Measurements from ENCODE around the gene RNF151.
A peak's percentile ranks its signal among the peaks of the same experiment; 100 is the strongest.

RNF151 gene

DNA sequence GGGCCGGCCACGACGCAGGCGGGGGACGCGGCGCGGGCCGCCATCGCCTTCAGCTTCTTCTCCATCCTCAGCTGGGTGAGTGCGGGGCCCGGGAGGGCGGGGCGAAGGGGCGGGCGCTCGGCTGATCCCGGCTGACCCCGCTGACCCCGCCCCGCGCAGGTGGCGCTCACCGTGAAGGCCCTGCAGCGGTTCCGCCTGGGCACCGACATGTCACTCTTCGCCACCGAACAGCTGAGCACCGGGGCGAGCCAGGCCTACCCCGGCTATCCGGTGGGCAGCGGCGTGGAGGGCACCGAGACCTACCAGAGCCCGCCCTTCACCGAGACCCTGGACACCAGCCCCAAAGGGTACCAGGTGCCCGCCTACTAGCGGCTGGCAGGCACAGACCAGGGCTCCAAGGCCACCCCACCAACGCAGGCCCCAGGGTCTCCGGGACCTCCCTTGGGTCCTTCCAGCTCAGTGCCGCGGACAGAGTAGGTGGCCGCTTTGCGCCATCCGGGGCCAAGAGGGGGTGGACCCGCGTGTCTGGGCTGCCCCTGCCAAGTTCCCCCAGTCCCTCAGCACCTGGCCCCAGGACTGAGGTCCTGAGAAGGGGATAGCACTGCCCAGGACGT is 26.2 kb downstream of the RNF151 start:
- H3K36me3 Mint-ChIP-seq (ENCODE audit: low read depth) = peaks cover 5% of the 10 kb centered on the region
- no peak overlapping the region for H3K27ac Mint-ChIP-seq
- no peak overlapping the region for H3K4me3 Mint-ChIP-seq
- H3K9me3 Mint-ChIP-seq = no peaks in the 10 kb centered on the region
- peaks cover 11% of the 10 kb centered on the region for H3K27me3 Mint-ChIP-seq (ENCODE audit: low read depth)
- peaks cover 9% of the 10 kb centered on the region for H3K4me1 Mint-ChIP-seq (ENCODE audit: low read depth)
- no peak for DNase-seq (ENCODE audit: low spot score)

DNA sequence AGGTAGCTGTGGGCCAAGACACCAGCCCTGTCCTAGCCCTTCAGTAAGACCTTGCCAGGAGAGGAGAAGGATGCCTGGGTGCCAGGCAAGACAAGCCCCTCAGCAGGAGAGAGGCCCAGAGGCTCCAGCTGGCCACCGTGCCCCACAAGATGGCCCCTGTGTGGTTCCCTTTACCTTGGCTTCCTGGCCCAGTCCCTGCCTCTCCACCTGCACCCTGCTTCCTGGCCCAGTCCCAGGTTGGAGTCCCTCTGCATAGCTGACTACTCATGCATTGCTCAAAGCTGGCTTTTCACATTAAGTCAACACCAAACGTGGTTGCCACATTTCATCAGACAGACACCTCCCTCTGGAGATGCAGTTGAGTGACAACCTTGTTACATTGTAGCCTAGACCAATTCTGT is 27.1 kb downstream of the RNF151 start:
- Mint-ChIP-seq H3K4me3 (no peak overlapping the region), H3K36me3 (ENCODE audit: low read depth) (peaks cover 7% of the 10 kb centered on the region), H3K9me3 (no peaks in the 10 kb centered on the region), H3K27ac (peak overlapping the region; percentile 32), H3K27me3 (ENCODE audit: low read depth) (peaks cover 8% of the 10 kb centered on the region), H3K4me1 (ENCODE audit: low read depth) (peaks cover 9% of the 10 kb centered on the region)
- peak; percentile 27 for DNase-seq (ENCODE audit: low spot score)

DNA sequence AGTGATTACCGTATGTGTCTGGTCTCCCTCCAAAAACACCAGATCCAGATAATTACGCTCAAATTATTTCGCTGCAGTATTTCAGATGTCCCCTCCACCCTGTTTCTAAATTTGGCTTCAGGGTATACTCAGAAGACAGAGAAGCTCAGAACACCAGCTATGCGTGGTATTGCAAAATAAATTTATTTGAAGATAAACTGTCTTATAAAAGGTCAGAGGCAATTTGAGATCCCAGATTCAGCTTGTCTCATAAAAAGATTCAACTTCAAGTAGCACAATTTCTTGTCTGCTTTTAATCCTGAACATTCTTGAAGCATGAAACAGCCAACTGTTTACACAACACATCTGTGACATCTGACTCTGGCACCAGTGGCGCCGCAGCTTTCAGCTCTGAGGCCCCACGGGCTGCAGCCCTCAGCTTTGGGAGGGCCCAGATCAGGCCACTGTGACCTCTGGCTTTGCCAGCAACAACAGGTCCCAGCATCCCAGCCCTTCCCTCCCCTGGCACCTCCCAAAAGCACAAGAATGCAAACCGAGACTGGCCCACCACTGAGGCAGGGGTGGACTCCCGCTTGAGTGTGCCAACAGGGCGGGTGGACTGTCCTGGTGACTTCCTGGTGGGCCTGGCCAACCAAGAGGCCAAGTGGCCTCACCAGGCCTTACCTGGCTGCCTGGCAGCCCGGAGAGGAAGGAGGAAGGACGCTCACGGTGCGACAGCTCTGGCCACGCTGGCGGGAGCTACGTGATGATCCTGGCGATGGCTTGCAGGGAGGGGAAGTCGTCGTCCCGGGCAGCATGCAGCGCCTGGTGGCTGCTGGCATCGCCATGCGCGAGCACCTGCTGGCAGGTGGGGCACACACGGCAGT is 31.1 kb downstream of the RNF151 start:
- no peak for DNase-seq (ENCODE audit: low spot score)
- Mint-ChIP-seq H3K36me3 (ENCODE audit: low read depth) (peaks cover 17% of the 10 kb centered on the region), H3K27ac (no peak overlapping the region), H3K27me3 (ENCODE audit: low read depth) (no peaks in the 10 kb centered on the region), H3K4me3 (no peak overlapping the region), H3K4me1 (ENCODE audit: low read depth) (no peaks in the 10 kb centered on the region), H3K9me3 (no peaks in the 10 kb centered on the region)

DNA sequence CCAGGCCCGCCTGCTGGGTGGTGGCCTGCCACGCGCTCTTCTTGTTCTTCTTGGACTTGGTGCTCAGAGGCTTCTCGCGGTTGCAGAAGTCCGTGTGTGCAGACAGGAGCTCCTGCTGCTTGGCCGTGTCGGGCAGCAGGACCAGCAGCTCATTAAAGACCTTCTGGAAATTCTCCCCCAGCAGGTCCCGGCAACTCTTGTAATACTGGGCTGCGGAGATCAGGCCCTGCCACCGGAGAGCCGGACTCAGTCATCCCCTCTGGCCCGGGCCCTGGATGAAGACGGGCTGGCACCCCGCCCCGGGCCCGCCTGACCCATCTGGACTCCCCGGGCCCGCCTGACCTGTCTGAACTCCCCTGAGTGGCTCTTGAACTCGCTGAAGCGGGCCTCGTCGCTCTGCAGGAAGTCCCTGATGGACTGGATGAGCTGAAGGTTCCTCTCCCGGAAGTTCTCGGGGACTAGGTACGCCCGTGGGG is 31.7 kb downstream of the RNF151 start:
- Mint-ChIP-seq H3K27ac (no peak overlapping the region), H3K27me3 (ENCODE audit: low read depth) (no peaks in the 10 kb centered on the region), H3K4me3 (no peak overlapping the region), H3K9me3 (no peaks in the 10 kb centered on the region), H3K36me3 (ENCODE audit: low read depth) (peaks cover 17% of the 10 kb centered on the region), H3K4me1 (ENCODE audit: low read depth) (no peaks in the 10 kb centered on the region)
- DNase-seq (ENCODE audit: low spot score) = no peak

DNA sequence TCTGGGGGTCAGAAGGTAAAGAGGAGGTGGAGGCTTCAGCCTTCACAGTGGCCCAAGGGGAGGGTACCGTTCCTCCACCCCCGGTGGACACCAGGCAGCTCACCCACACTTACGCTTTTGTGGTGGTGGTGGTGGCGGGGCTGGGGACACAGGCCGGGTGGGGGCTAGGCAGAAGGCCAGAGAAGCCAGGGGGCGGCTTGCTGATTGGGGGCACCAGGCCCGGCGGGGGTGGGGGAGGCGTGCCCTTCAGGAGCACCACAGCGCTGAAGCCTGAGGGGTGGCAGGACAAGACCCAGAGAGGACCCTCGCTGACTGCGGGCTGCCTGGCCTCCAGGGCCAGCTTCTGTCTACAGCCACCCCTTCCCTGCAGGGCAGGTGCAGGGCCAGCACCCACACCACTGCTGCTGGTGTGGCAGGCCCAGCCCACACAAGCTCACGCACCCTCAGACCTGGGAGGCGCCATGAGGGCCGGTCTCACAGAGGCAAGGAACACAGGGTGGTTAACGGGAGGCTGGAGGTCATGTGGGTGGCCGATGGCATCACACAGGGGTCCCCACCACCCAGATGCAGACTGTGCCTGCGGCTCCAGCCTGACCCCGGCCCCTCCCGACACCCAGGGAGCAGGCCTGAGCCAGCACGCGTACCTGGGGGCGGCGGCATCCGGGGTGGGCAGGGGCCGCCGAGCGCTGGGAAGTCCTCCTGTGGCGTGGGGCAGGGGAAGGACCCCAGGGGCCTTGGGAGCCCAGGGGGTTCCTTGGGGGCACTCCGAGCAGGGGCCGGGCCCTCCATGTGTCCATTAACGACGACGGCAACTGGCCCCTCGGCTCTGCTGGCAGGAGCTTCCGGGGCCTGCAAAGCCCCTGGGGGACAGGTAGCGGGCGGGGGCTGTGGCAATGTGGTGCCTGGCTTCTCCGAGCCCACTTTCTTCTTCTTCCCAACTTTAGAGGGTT is 32.5 kb downstream of the RNF151 start:
- H3K4me1 Mint-ChIP-seq (ENCODE audit: low read depth) = peaks cover 3% of the 10 kb centered on the region
- DNase-seq (ENCODE audit: low spot score) = no peak
- no peak overlapping the region for H3K4me3 Mint-ChIP-seq
- no peaks in the 10 kb centered on the region for H3K27me3 Mint-ChIP-seq (ENCODE audit: low read depth)
- H3K27ac Mint-ChIP-seq = no peak overlapping the region
- peaks cover 17% of the 10 kb centered on the region for H3K36me3 Mint-ChIP-seq (ENCODE audit: low read depth)
- no peaks in the 10 kb centered on the region for H3K9me3 Mint-ChIP-seq

DNA sequence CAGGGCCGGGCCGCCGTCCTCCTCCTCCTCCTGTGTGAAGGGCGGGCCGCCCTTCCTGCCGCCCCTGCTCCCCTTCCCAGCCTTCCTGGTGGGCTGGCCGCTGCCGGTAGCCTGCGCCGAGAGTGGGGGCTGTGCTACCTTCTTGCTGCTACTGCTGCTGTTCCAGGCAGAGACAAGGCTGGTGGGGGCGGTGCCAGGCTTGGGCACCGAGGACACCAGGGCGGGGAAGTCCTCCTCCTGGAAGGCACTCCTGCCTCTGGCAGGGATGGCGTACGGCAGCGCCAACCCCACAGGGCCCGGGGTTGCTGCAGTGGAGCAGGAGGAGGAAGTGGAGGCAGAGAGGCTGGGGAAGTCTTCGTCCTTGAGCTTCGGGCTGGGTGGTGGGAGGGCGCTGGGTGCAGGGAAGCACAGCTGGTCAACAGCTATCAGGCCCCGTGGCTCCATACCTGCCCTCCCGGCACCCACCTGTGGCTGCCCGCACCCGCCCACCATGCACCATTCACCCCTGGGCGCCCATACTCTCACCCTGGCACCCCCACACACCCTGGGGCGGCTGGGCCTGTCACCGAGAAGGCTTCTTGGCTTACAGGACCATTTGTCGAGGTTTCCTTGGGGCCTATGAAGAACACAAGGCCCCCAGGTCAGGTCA is 33.3 kb downstream of the RNF151 start:
- DNase-seq (ENCODE audit: low spot score) = no peak
- H3K36me3 Mint-ChIP-seq (ENCODE audit: low read depth) = peaks cover 17% of the 10 kb centered on the region
- H3K9me3 Mint-ChIP-seq = no peaks in the 10 kb centered on the region
- H3K27ac Mint-ChIP-seq = no peak overlapping the region
- H3K4me1 Mint-ChIP-seq (ENCODE audit: low read depth) = peaks cover 6% of the 10 kb centered on the region
- no peaks in the 10 kb centered on the region for H3K27me3 Mint-ChIP-seq (ENCODE audit: low read depth)
- no peak overlapping the region for H3K4me3 Mint-ChIP-seq

DNA sequence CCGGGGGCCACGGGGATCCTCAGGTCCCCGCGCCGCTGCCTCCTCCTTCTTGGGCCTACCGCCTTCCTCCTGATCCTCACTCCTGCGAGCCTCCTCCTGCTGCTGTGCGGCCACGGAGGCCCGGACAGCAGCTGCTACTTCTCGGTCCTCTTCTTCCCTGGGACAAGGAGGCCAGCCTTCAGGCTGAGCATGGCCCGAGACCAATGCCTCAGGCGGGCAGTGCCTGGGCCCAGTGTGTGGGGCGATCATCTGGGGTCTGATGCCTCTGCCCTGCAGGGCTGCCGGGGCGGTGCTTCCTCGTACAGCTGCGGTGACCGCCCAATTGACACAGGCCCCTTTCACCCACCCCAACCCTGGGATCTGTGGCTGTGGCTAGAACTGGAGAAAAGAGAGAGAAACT is 34.4 kb downstream of the RNF151 start:
- Mint-ChIP-seq H3K4me3 (no peak overlapping the region), H3K4me1 (ENCODE audit: low read depth) (peaks cover 6% of the 10 kb centered on the region), H3K9me3 (no peaks in the 10 kb centered on the region), H3K27ac (no peak overlapping the region), H3K36me3 (ENCODE audit: low read depth) (peaks cover 16% of the 10 kb centered on the region), H3K27me3 (ENCODE audit: low read depth) (no peaks in the 10 kb centered on the region)
- DNase-seq (ENCODE audit: low spot score) = no peak

DNA sequence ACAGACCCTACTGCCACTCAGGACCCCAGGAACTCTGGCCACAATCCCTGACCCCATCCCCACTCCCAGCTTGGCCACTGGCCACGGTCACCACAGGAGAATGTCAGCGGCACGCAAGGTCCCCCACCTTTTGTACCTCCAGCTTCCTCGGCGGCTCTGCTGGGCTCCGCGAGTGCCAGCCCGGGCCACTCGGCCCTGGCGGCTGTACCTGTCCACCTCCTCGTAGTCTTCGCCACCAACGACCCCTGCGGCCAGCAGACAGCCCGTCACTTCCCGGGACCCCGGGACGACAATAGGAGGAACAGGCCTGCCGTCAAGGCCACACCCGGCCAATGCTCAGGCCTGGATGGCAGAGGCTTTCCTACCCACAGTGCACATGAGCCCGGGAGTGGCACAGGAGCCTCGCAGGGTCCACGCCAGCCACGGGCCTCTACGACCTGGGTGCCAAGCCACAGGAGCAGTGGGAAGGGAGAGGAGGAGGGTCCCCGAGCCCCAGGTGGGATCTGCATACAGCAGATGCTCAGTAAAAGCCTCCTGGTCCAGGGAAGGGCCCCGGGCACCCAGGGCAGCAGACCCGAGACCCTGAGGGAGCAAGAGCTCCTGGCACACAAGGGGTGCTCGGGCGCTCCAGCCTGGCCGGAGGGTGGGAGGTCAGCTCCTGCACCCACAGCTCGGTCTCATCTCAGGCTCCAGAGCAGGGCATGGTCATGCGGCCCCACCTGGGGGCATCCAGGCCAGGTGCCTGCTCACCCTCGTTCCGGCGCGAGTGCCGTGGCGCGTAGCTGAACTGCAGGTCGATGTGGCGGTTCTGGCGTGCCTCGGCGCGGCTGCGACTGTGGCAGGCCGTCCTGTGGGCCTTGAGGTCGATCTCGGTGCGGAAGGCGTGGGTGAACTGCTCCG is 35.0 kb downstream of the RNF151 start:
- no peaks in the 10 kb centered on the region for H3K9me3 Mint-ChIP-seq
- peaks cover 9% of the 10 kb centered on the region for H3K4me1 Mint-ChIP-seq (ENCODE audit: low read depth)
- no peak overlapping the region for H3K4me3 Mint-ChIP-seq
- peaks cover 19% of the 10 kb centered on the region for H3K36me3 Mint-ChIP-seq (ENCODE audit: low read depth)
- no peaks in the 10 kb centered on the region for H3K27me3 Mint-ChIP-seq (ENCODE audit: low read depth)
- H3K27ac Mint-ChIP-seq = no peak overlapping the region
- no peak for DNase-seq (ENCODE audit: low spot score)

DNA sequence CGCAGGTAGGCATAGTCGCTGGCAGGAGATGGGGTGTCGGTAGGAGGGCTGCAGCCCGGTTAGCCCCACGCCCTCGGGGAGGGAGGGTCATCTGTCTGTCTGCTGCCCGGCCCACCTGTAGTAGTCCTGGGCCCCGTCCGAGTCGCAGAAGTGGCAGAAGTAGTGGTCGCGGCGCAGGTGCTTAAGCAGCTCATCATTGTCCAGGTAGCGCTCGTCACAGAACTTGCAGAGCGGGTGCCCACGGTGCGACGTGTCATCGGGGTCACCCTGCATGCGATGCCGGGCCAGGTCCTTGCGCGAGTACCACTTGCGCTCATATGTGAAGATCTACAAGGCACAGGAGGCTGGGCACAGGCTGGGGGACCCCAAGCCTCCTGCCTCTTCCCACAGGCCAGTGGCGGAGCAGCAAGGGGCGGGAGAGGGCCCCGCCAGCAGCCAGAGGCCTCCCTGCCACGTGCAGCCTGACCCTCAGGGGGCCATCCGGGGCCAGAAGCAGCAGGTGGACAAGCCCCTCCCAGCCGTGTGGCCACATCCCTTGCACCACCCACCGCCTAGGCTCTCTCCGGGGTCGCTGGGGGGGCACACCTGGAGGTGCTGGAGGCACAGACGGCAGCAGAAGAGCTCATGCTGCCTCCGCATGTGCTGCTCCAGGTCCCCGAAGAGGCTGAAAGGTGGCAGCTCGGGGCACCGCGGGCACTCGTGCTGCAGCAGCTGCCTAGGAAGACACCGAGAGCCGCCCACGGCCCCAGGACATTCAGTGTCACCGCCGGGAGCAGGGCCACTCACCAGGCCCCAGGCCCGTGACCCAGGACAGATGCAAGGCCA is 36.0 kb downstream of the RNF151 start:
- H3K4me3 Mint-ChIP-seq = no peak overlapping the region
- no peak for DNase-seq (ENCODE audit: low spot score)
- peaks cover 14% of the 10 kb centered on the region for H3K4me1 Mint-ChIP-seq (ENCODE audit: low read depth)
- H3K36me3 Mint-ChIP-seq (ENCODE audit: low read depth) = peaks cover 17% of the 10 kb centered on the region
- no peaks in the 10 kb centered on the region for H3K27me3 Mint-ChIP-seq (ENCODE audit: low read depth)
- no peaks in the 10 kb centered on the region for H3K9me3 Mint-ChIP-seq
- H3K27ac Mint-ChIP-seq = no peak overlapping the region

DNA sequence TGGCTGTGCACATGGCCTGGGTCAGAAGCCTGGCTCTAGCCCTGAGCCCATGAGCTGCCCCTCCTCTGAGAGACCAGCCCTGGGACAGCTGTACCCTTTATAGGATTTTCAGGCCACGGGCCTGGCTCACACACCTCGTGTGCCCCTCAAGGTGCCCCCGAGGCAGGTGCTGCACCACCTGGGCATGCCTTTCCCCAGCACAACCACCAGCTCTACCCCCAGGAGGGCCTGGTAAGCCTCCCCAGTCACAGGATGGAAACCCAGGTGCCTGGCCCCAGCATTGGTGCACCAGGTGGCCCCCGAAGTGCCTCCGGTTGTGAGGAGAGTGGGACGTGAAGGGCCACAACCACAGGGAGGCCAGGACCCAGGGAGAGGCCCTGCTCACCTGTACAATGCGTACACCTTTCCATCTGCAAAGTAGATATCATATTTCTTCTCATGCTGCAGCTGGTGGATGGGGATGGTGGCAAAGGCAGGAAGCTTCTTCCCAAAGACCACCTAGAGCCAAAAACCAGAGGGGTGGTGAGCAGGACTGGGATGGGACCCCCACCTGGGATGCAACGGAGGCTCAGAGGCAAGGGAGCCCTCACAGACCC is 36.7 kb downstream of the RNF151 start:
- Mint-ChIP-seq H3K4me3 (no peak overlapping the region), H3K27ac (no peak overlapping the region), H3K4me1 (ENCODE audit: low read depth) (peaks cover 21% of the 10 kb centered on the region), H3K9me3 (no peaks in the 10 kb centered on the region), H3K36me3 (ENCODE audit: low read depth) (peaks cover 16% of the 10 kb centered on the region), H3K27me3 (ENCODE audit: low read depth) (no peaks in the 10 kb centered on the region)
- DNase-seq (ENCODE audit: low spot score) = no peak

DNA sequence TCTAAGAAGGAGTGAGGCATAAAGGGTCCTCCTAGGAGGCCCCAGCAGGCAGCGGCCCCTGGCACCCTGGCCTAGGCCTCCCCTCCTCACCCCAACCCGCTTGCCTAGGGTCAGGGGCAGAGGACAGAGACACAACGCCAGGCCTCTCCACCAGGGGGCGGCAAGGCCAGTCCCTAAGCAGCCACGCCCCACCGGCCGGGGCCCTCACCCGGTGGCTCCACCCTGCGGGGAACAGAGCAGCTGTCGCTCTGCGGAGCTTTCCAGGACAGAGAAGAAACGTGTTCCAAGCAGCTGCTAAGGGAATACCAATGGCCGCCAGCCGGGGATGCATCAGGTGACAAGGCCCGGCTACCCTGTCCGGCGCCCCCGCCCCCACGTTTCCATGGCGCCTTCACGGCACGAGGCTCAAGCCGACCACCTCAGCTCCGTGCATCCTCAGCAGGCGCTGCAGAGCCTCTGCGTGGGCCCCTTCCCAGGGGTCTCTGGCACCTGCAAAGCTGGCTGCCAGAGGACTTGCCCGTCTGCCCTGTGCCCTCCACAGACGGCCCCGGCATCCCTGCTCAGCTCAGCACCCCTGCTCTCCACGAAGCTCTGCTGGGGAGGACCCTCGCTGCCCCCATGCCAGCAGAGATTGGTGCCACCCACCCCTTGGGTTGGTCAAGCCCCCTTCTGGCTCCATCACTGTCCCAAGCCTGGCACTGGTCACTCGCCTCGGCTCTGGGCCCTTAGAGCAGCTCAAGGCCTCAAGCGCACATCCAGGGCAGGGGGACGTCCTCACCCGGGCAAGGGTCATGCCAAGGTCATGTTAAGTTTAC is 37.4 kb downstream of the RNF151 start:
- Mint-ChIP-seq H3K36me3 (ENCODE audit: low read depth) (peaks cover 19% of the 10 kb centered on the region), H3K27ac (no peak overlapping the region), H3K9me3 (no peaks in the 10 kb centered on the region), H3K27me3 (ENCODE audit: low read depth) (no peaks in the 10 kb centered on the region), H3K4me3 (no peak overlapping the region), H3K4me1 (ENCODE audit: low read depth) (peaks cover 26% of the 10 kb centered on the region)
- DNase-seq (ENCODE audit: low spot score) = peak; percentile 84

Measured in T-helper 2 cell treated with Interferon-gamma antibody and Interleukin-4, amounts not matched to agents 5 μg/mL and 100 μg/mL, for 36 hours (primary cell).